HEK293T (cell line): ENCODE measurements around the gene SAMD14.

ENCODE experiments used
- ARNT ChIP-seq: fragments of 450-650 bp; IDR thresholded peaks from 2 replicates; pipeline ENCODE4 v1.6.1; 2017; ENCODE audit warnings: mild to moderate bottlenecking
- LEF1 ChIP-seq: fragments of 450-650 bp; IDR thresholded peaks from 2 replicates; pipeline ENCODE4 v1.6.1; 2017; ENCODE audit warnings: mild to moderate bottlenecking, borderline replicate concordance
- NFRKB ChIP-seq: fragments of 450-650 bp; IDR thresholded peaks from 2 replicates; pipeline ENCODE4 v1.6.1; 2016; ENCODE audit warnings: mild to moderate bottlenecking, moderate library complexity
- SP1 ChIP-seq: fragments of 450-650 bp; IDR thresholded peaks from 2 replicates; pipeline ENCODE4 v1.6.1; 2017

DNA sequence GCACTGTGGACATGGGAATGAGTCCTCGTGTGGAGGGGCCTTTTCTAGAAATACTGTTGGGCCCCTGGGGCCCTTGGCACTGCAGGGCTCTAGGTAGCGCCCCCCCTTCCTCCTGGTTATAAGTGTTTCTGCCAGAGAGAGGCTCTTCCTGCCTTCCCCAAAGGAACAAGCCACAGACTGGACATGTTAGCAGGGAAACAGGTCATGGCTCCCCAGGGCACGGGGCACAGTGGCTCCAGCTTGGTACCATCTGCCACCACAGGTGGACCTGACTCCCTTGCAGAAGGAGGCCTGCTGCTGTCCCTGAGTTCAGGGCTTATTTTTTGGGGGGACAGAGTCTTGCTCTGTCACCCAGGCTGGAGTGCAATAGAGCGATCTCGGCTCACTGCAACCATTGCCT, 26.0 kb downstream of the SAMD14 start:
- TF ChIP-seq LEF1 (no peak), SP1 (no peak), ARNT (no peak), NFRKB (no peak)
